WTC11 (cell line): ENCODE data around the gene FALEC. TPM values are rescaled to one million over a fixed set of nuclear protein-coding genes. Genes with fewer than 3 reads are reported as not detected.

ENCODE experiments used
- ATAC-seq: fragments of 200-7000 bp; cut with Tn5 transposase; 2 replicates; pipeline ENCODE4 v1.10.0; 2021; ENCODE audit warnings: mild to moderate bottlenecking, moderate library complexity
- CTCF ChIA-PET: fragments of 300-600 bp; sonication (Branson Sonifier 250); formaldehyde crosslinking; loops from one replicate; lab custom pipeline; 2021; ENCODE audit warnings: antibody characterized with exemption; lab: Charles Lee
- POLR2A ChIA-PET: fragments of 350-600 bp; sonication (Branson Sonifier 250); formaldehyde crosslinking; loops from one replicate; lab custom pipeline; 2021; ENCODE audit warnings: antibody characterized with exemption; lab: Charles Lee
- DNase-seq: peaks from one replicate; pipeline ENCODE4 v3.0.0; 2021; ENCODE audit warnings: low spot score
- H3K27ac Mint-ChIP-seq: 2 replicates; pipeline ENCODE4 v1.8.0; 2021; ENCODE audit warnings: mixed read lengths
- H3K27me3 Mint-ChIP-seq: 2 replicates; pipeline ENCODE4 v1.8.0; 2021; ENCODE audit warnings: low read depth, mild to moderate bottlenecking, moderate library complexity, mixed read lengths
- H3K36me3 Mint-ChIP-seq: 2 replicates; pipeline ENCODE4 v1.8.0; 2021; ENCODE audit warnings: mixed read lengths
- H3K4me1 Mint-ChIP-seq: 2 replicates; pipeline ENCODE4 v1.8.0; 2022; ENCODE audit warnings: mixed read lengths
- H3K4me3 Mint-ChIP-seq: 2 replicates; pipeline ENCODE4 v1.8.0; 2021; ENCODE audit warnings: mild to moderate bottlenecking, moderate library complexity, mixed read lengths
- H3K9me3 Mint-ChIP-seq: 2 replicates; pipeline ENCODE4 v1.8.0; 2021; ENCODE audit warnings: mixed read lengths
- ATF1 ChIP-seq: sonication (generic); formaldehyde crosslinking; IDR thresholded peaks from 2 replicates; pipeline ENCODE4 v1.8.1; 2023; ENCODE audit warnings: mild to moderate bottlenecking, moderate library complexity, missing genetic modification reagents
- EMX1 ChIP-seq: fragments of 250-450 bp; sonication (Bioruptor Pico); IDR thresholded peaks from 2 replicates; pipeline ENCODE4 v1.8.0; 2021; ENCODE audit warnings: mild to moderate bottlenecking
- ESRRA ChIP-seq: sonication (generic); formaldehyde crosslinking; IDR thresholded peaks from 2 replicates; pipeline ENCODE4 v1.8.1; 2022; ENCODE audit warnings: mild to moderate bottlenecking, missing genetic modification reagents, borderline replicate concordance
- MLX ChIP-seq: sonication (generic); formaldehyde crosslinking; IDR thresholded peaks from 2 replicates; pipeline ENCODE4 v1.8.1; 2023; ENCODE audit warnings: mild to moderate bottlenecking, missing genetic modification reagents, moderate library complexity
- MXD4 ChIP-seq: fragments of 250-450 bp; sonication (Bioruptor Pico); IDR thresholded peaks from 2 replicates; pipeline ENCODE4 v1.8.0; 2021; ENCODE audit warnings: mild to moderate bottlenecking, moderate library complexity, borderline replicate concordance
- NFATC4 ChIP-seq: fragments of 250-450 bp; sonication (Bioruptor Pico); IDR thresholded peaks from 2 replicates; pipeline ENCODE4 v1.9.0; 2021; ENCODE audit warnings: mild to moderate bottlenecking
- NFYB ChIP-seq: sonication (generic); formaldehyde crosslinking; conservative IDR thresholded peaks from 2 replicates; pipeline ENCODE4 v1.8.0; 2022; ENCODE audit warnings: low read depth, missing genetic modification reagents
- PRRX2 ChIP-seq: fragments of 250-450 bp; sonication (Bioruptor Pico); IDR thresholded peaks from 2 replicates; pipeline ENCODE4 v1.8.0; 2021; ENCODE audit warnings: mild to moderate bottlenecking
- RELA ChIP-seq: sonication (generic); formaldehyde crosslinking; IDR thresholded peaks from 2 replicates; pipeline ENCODE4 v1.8.1; 2022; ENCODE audit warnings: missing genetic modification reagents, mild to moderate bottlenecking, borderline replicate concordance
- ZBTB21 ChIP-seq: sonication (generic); formaldehyde crosslinking; IDR thresholded peaks from 2 replicates; pipeline ENCODE4 v1.8.1; 2023; ENCODE audit warnings: mild to moderate bottlenecking, missing genetic modification reagents, borderline replicate concordance
- ZNF219 ChIP-seq: sonication (generic); formaldehyde crosslinking; IDR thresholded peaks from 2 replicates; pipeline ENCODE4 v1.8.0; 2023; ENCODE audit warnings: missing genetic modification reagents, mild to moderate bottlenecking, borderline replicate concordance
- total RNA-seq: library from RNA; stranded (reverse); gene quantifications from 3 replicates; pipeline ENCODE4 v1.2.3, GENCODE V29; 2021
- TF ChIP-seq, protein P1 (sequence below): fragments of 250-450 bp; sonication (Bioruptor Pico); IDR thresholded peaks from 2 replicates; pipeline ENCODE4 v2.1.2; 2022; ENCODE audit warnings: mild to moderate bottlenecking, moderate library complexity
- TF ChIP-seq, protein P2 (sequence below): sonication (generic); formaldehyde crosslinking; IDR thresholded peaks from 2 replicates; pipeline ENCODE4 v1.8.0; 2022; ENCODE audit warnings: mild to moderate bottlenecking, missing genetic modification reagents
- TF ChIP-seq, protein P3 (sequence below): sonication (generic); formaldehyde crosslinking; IDR thresholded peaks from 2 replicates; pipeline ENCODE4 v1.8.1; 2023; ENCODE audit warnings: mild to moderate bottlenecking, moderate library complexity, missing genetic modification reagents

Gene FALEC
- total RNA-seq, 1 experiment from 2014 or later, result 1.2 TPM

GRCh38 chr1:150555198-150555970 lies 39.8 kb downstream of the FALEC start:
- Mint-ChIP-seq H3K4me1 (peaks cover 31% of the 10 kb centered on the region), H3K36me3 (peaks cover 4% of the 10 kb centered on the region; the same call in 1 of the 2 replicates), H3K9me3 (no peaks in the 10 kb centered on the region), H3K27me3 (peaks cover 13% of the 10 kb centered on the region), H3K4me3 (no peak overlapping the region), H3K27ac (peak overlapping the region; percentile 93)
- ChIA-PET POLR2A (no interaction called here), CTCF (interaction anchor here (7.9 to 8.2 kb wide), 2 partner anchors 20 kb away, joined by 124 to 144 read pairs; no protein-coding TSS in a partner anchor)
- DNase-seq (no peak), ATAC-seq (no peak)
- TF ChIP-seq MXD4 (CRISPR knock-in tag), result no peak
- TF ChIP-seq ATF1, result no peak
- no peak for TF ChIP-seq MLX (CRISPR knock-in tag)
- no peak for TF ChIP-seq NFYB (CRISPR knock-in tag)
- TF ChIP-seq ZNF219 (CRISPR knock-in tag), result no peak
- no peak for TF ChIP-seq PRRX2
- TF ChIP-seq, protein P1, sequence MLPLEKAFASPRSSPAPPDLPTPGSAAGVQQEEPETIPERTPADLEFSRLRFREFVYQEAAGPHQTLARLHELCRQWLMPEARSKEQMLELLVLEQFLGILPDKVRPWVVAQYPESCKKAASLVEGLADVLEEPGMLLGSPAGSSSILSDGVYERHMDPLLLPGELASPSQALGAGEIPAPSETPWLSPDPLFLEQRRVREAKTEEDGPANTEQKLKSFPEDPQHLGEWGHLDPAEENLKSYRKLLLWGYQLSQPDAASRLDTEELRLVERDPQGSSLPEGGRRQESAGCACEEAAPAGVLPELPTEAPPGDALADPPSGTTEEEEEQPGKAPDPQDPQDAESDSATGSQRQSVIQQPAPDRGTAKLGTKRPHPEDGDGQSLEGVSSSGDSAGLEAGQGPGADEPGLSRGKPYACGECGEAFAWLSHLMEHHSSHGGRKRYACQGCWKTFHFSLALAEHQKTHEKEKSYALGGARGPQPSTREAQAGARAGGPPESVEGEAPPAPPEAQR, result no peak
- TF ChIP-seq NFATC4 (CRISPR knock-in tag), result no peak

- CTCF ChIA-PET, result interaction anchor here (0.9 to 7.9 kb wide), 2 partner anchors 21 to 179 kb away, joined by 3 to 144 read pairs; no protein-coding TSS in a partner anchor
- DNase-seq, result no peak
- peaks cover 34% of the 10 kb centered on the region for H3K4me1 Mint-ChIP-seq
Observed at GRCh38 chr1:150555971-150556865, 40.7 kb downstream of the FALEC start.

More at GRCh38 chr1:150555971-150556865, 40.7 kb downstream of the FALEC start:
- H3K27ac Mint-ChIP-seq, result peak overlapping the region; percentile 70; the same call in 1 of the 2 replicates
- no peak for ATAC-seq
- H3K4me3 Mint-ChIP-seq, result no peak overlapping the region
- peaks cover 5% of the 10 kb centered on the region for H3K27me3 Mint-ChIP-seq
- POLR2A ChIA-PET, result interaction anchor here (1.1 kb wide), 1 partner anchor 47 kb away, joined by 3 read pairs; no protein-coding TSS in a partner anchor
- H3K36me3 Mint-ChIP-seq, result peaks cover 4% of the 10 kb centered on the region; the same call in 1 of the 2 replicates
- H3K9me3 Mint-ChIP-seq, result no peaks in the 10 kb centered on the region
- TF ChIP-seq, protein P2, sequence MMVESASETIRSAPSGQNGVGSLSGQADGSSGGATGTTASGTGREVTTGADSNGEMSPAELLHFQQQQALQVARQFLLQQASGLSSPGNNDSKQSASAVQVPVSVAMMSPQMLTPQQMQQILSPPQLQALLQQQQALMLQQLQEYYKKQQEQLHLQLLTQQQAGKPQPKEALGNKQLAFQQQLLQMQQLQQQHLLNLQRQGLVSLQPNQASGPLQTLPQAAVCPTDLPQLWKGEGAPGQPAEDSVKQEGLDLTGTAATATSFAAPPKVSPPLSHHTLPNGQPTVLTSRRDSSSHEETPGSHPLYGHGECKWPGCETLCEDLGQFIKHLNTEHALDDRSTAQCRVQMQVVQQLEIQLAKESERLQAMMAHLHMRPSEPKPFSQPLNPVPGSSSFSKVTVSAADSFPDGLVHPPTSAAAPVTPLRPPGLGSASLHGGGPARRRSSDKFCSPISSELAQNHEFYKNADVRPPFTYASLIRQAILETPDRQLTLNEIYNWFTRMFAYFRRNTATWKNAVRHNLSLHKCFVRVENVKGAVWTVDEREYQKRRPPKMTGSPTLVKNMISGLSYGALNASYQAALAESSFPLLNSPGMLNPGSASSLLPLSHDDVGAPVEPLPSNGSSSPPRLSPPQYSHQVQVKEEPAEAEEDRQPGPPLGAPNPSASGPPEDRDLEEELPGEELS, result no peak
- TF ChIP-seq PRRX2, result no peak
- TF ChIP-seq EMX1 (CRISPR knock-in tag), result no peak
- no peak for TF ChIP-seq ZBTB21 (CRISPR knock-in tag)
- TF ChIP-seq ESRRA, result no peak
- TF ChIP-seq RELA (CRISPR knock-in tag), result no peak
- TF ChIP-seq, protein P3, sequence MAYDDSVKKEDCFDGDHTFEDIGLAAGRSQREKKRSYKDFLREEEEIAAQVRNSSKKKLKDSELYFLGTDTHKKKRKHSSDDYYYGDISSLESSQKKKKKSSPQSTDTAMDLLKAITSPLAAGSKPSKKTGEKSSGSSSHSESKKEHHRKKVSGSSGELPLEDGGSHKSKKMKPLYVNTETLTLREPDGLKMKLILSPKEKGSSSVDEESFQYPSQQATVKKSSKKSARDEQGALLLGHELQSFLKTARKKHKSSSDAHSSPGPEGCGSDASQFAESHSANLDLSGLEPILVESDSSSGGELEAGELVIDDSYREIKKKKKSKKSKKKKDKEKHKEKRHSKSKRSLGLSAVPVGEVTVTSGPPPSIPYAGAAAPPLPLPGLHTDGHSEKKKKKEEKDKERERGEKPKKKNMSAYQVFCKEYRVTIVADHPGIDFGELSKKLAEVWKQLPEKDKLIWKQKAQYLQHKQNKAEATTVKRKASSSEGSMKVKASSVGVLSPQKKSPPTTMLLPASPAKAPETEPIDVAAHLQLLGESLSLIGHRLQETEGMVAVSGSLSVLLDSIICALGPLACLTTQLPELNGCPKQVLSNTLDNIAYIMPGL (CRISPR knock-in tag), result no peak
